ENCODE data around the gene KLF16.
"Not testable (repeated sequence)": the region's sequence is repeated elsewhere in the genome, so short reads cannot be mapped to it uniquely, and the experiment has no call there.

The KLF16 gene

DNA sequence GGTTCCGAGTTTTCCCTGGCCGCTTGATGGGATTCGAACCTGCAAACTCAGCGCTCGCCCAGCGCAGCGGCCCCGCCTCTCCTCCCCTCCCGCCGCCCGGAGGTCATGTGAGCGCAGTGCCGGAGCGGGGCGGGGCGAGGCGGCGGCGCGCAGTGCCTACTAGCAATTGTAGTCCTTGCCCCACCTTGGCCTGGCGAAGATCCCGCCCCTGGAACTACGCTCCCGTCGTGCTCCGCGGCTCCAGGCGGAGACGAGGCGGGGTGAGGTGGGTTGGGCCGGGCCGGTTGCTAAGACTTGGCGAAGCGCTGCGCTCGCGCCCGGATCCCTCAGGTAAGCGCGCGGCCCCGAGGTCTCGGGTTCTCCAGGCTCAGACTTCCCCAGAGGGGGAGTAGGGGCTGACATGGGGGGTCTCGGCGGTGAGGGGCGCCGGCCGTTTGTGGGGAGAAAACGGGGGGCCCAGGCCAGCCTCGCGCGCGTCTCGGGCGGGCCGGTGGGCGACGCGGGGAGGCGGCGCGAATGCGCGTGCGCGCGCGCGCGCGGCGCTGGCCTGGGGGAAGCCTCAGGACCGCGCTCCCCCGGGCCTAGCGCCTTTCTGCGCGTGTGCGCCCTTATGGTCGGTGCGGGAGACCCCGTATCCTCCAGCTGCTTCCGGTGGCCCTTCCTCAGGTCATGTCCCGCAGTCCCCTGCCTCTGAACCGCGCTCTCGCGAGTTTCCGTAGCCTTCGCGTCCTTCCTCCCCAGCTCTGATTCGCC is 41.9 kb upstream of the KLF16 start, which contains the start of the genes ADAT3 and SCAMP4:
Gene ADAT3, plus strand, starts transcription at position 290 of the 753 bp plus-strand sequence. CDS start 6,649 bp downstream, outside the sequence.
Gene SCAMP4, plus strand, starts transcription at position 290 of the 753 bp plus-strand sequence. CDS start 9,621 bp downstream, outside the sequence.
- H3K9me3 ChIP-seq (ENCODE audit: control insufficient read depth in 1 of 2, low read length in 2 of 2), result no peaks in the 10 kb centered on the region
- H3K36me3 ChIP-seq (ENCODE audit: control insufficient read depth in 1 of 2, insufficient read depth in 2 of 2, low read length in 2 of 2), result no peaks in the 10 kb centered on the region
- H3K9ac ChIP-seq (ENCODE audit: low read depth in 1 of 2, low read length in 2 of 2), result peak within 1 kb of the TSS; percentile 71 to 82
- H3K27me3 ChIP-seq (ENCODE audit: control insufficient read depth in 1 of 2, insufficient read depth in 2 of 2, low read length in 2 of 2), result no peaks in the 10 kb centered on the region
- H3K27ac ChIP-seq (ENCODE audit: low read depth, low read length), result peak within 1 kb of the TSS; percentile 80
- H3K4me1 ChIP-seq (ENCODE audit: control insufficient read depth in 1 of 2, insufficient read depth in 2 of 2, low read length in 2 of 2), result peaks cover 23 to 42% of the 10 kb centered on the region in 2 donors
- peak within 1 kb of the TSS; percentile 77 to 89 for H3K4me3 ChIP-seq (ENCODE audit: low read depth in 1 of 2, low read length in 2 of 2)

DNA sequence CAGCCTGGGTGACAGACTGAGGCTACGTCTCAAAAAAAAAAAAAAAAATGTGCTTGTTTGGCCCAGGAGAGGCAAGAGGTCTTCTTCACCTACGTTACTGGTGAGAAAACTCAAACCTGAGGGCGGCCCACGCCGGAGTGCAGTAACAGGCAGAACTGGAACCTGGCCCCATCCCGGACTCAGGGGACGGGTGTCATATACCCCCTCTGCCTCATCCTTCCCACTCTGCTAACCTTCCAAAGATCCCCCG is 41.4 kb upstream of the KLF16 start:
- no peaks in the 10 kb centered on the region for H3K36me3 ChIP-seq (ENCODE audit: control insufficient read depth in 1 of 2, insufficient read depth in 2 of 2, low read length in 2 of 2)
- H3K4me3 ChIP-seq (ENCODE audit: low read depth in 1 of 2, low read length in 2 of 2), result no peak overlapping the region
- H3K27ac ChIP-seq (ENCODE audit: low read depth, low read length), result peak overlapping the region; percentile 80
- H3K27me3 ChIP-seq (ENCODE audit: control insufficient read depth in 1 of 2, insufficient read depth in 2 of 2, low read length in 2 of 2), result no peaks in the 10 kb centered on the region
- peaks cover 19 to 41% of the 10 kb centered on the region in 2 donors for H3K4me1 ChIP-seq (ENCODE audit: control insufficient read depth in 1 of 2, insufficient read depth in 2 of 2, low read length in 2 of 2)
- H3K9ac ChIP-seq (ENCODE audit: low read depth in 1 of 2, low read length in 2 of 2), result peak overlapping the region in 1 of 2 donors; percentile 51
- no peaks in the 10 kb centered on the region for H3K9me3 ChIP-seq (ENCODE audit: control insufficient read depth in 1 of 2, low read length in 2 of 2)

DNA sequence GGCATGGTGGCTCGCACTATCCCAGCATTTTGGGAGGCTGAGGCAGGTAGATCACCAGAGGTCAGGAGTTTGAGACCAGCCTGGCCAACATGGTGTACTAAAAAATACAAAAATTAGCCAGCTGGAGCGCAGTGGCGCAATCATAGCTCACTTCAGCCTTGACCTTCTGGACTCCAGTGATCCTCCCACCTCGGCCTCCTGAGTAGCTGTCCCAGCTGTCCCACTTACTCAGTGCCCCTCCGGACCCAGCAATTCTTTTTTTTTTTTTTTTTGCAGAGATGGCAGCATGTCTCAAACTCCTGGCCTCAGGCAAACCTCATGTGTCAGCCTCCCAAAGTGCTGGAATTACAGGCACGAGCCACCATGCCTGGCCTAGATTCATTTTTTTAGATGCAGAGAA is 39.5 kb upstream of the KLF16 start:
- Histone ChIP-seq H3K27me3 (ENCODE audit: control insufficient read depth in 1 of 2, insufficient read depth in 2 of 2, low read length in 2 of 2) (no peaks in the 10 kb centered on the region), H3K9me3 (ENCODE audit: control insufficient read depth in 1 of 2, low read length in 2 of 2) (no peaks in the 10 kb centered on the region), H3K27ac (ENCODE audit: low read depth, low read length) (no peak overlapping the region), H3K4me1 (ENCODE audit: control insufficient read depth in 1 of 2, insufficient read depth in 2 of 2, low read length in 2 of 2) (peaks cover 11 to 25% of the 10 kb centered on the region in 2 donors), H3K36me3 (ENCODE audit: control insufficient read depth in 1 of 2, insufficient read depth in 2 of 2, low read length in 2 of 2) (no peaks in the 10 kb centered on the region), H3K9ac (ENCODE audit: low read depth in 1 of 2, low read length in 2 of 2) (no peak overlapping the region), H3K4me3 (ENCODE audit: low read depth in 1 of 2, low read length in 2 of 2) (no peak overlapping the region)

DNA sequence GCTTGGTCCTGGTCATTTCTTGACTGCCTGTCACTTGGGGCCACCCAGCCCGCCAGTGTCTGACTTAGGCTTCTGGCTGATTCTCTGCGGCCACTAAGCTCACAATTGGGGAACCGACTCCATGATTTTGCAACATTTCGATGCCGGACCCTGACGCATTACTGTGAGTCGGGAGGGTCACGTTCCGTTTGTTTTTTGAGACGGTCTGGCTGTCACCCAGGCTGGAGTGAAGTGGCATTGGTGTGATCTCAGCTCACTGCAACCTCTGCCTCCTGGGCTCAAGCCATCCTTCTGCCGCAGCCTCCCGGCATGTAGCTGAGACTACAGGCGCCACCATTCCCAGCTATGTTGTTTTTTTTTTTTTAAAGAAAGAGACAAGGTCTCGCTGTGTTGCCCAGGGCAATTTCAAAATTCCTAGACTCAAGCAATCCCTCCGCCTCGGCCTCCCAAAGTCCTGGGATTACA is 38.6 kb upstream of the KLF16 start:
- H3K27me3 ChIP-seq (ENCODE audit: control insufficient read depth in 1 of 2, insufficient read depth in 2 of 2, low read length in 2 of 2), result no peaks in the 10 kb centered on the region
- H3K36me3 ChIP-seq (ENCODE audit: control insufficient read depth in 1 of 2, insufficient read depth in 2 of 2, low read length in 2 of 2), result no peaks in the 10 kb centered on the region
- H3K27ac ChIP-seq (ENCODE audit: low read depth, low read length), result no peak overlapping the region
- no peaks in the 10 kb centered on the region for H3K9me3 ChIP-seq (ENCODE audit: control insufficient read depth in 1 of 2, low read length in 2 of 2)
- H3K4me3 ChIP-seq (ENCODE audit: low read depth in 1 of 2, low read length in 2 of 2), result no peak overlapping the region
- no peak overlapping the region for H3K9ac ChIP-seq (ENCODE audit: low read depth in 1 of 2, low read length in 2 of 2)
- peaks cover 8 to 19% of the 10 kb centered on the region in 2 donors for H3K4me1 ChIP-seq (ENCODE audit: control insufficient read depth in 1 of 2, insufficient read depth in 2 of 2, low read length in 2 of 2)

DNA sequence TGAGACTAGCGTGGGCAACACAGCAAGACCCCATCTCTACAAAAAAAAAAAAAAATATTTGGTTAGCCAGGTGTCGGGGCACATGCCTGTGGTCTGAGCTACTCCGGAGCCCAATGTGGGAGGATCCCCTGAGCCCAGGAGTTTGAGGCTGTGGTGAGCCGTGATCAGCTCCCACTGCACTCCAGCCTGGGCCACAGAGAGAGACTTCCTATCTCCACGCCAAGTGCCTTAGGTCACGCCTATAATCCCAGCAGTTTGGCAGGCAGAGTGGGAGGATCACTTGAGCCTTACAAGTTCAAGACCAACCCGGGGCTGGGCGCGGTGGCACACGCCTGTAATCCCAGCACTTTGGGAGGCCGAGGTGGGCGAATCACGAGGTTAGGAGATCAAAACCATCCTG is 33.1 kb upstream of the KLF16 start:
- Histone ChIP-seq H3K4me1 (ENCODE audit: control insufficient read depth in 1 of 2, insufficient read depth in 2 of 2, low read length in 2 of 2) (no peaks in the 10 kb centered on the region), H3K27ac (ENCODE audit: low read depth, low read length) (no peak overlapping the region), H3K4me3 (ENCODE audit: low read depth in 1 of 2, low read length in 2 of 2) (no peak overlapping the region), H3K36me3 (ENCODE audit: control insufficient read depth in 1 of 2, insufficient read depth in 2 of 2, low read length in 2 of 2) (no peaks in the 10 kb centered on the region), H3K27me3 (ENCODE audit: control insufficient read depth in 1 of 2, insufficient read depth in 2 of 2, low read length in 2 of 2) (no peaks in the 10 kb centered on the region), H3K9ac (ENCODE audit: low read depth in 1 of 2, low read length in 2 of 2) (no peak overlapping the region), H3K9me3 (ENCODE audit: control insufficient read depth in 1 of 2, low read length in 2 of 2) (no peaks in the 10 kb centered on the region)

DNA sequence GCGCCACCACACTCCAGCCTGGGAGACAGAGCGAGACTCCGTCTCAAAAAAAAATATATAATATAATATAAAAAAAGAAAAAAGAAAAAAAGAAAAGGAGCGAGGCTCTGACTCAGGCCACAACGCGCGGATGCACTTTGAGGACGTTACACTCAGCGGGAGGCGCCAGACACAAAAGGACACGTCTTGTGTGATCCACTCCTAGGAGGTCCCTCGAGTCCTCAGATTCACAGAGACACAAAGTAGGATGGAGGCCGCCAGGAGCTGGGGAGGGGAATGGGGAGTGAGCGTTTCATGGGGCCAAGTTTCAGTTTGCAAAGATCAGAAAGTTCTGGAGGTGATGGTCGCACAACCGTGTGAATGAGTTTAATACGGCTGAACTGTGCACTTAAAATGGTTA is 30.4 kb upstream of the KLF16 start:
- no peak overlapping the region for H3K9ac ChIP-seq (ENCODE audit: low read depth in 1 of 2, low read length in 2 of 2)
- H3K36me3 ChIP-seq (ENCODE audit: control insufficient read depth in 1 of 2, insufficient read depth in 2 of 2, low read length in 2 of 2), result no peaks in the 10 kb centered on the region
- no peak overlapping the region for H3K4me3 ChIP-seq (ENCODE audit: low read depth in 1 of 2, low read length in 2 of 2)
- no peak overlapping the region for H3K27ac ChIP-seq (ENCODE audit: low read depth, low read length)
- H3K27me3 ChIP-seq (ENCODE audit: control insufficient read depth in 1 of 2, insufficient read depth in 2 of 2, low read length in 2 of 2), result no peaks in the 10 kb centered on the region
- no peaks in the 10 kb centered on the region for H3K4me1 ChIP-seq (ENCODE audit: control insufficient read depth in 1 of 2, insufficient read depth in 2 of 2, low read length in 2 of 2)
- no peaks in the 10 kb centered on the region for H3K9me3 ChIP-seq (ENCODE audit: control insufficient read depth in 1 of 2, low read length in 2 of 2)

DNA sequence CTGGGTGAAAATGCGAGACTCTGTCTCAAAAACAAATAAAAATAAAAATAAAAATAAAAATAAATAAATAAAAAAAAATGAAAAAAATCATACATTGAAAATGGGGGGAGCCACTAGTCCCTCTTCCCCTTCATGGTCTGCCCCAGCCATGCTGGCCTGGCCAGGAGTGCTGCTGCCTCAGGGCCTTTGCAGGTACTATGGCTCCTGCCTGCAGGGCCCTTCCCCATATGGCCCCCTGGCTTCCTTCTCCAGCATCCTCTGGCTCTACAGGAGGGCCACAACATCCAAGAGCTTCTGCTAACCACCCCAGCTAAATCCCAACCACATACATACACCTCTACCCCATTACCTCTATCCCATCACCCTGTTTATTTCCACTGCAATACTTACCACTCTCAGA is 26.5 kb upstream of the KLF16 start:
- no peak overlapping the region for H3K4me3 ChIP-seq (ENCODE audit: low read depth in 1 of 2, low read length in 2 of 2)
- H3K4me1 ChIP-seq (ENCODE audit: control insufficient read depth in 1 of 2, insufficient read depth in 2 of 2, low read length in 2 of 2), result no peaks in the 10 kb centered on the region
- H3K36me3 ChIP-seq (ENCODE audit: control insufficient read depth in 1 of 2, insufficient read depth in 2 of 2, low read length in 2 of 2), result no peaks in the 10 kb centered on the region
- no peak overlapping the region for H3K27ac ChIP-seq (ENCODE audit: low read depth, low read length)
- no peaks in the 10 kb centered on the region for H3K9me3 ChIP-seq (ENCODE audit: control insufficient read depth in 1 of 2, low read length in 2 of 2)
- no peaks in the 10 kb centered on the region for H3K27me3 ChIP-seq (ENCODE audit: control insufficient read depth in 1 of 2, insufficient read depth in 2 of 2, low read length in 2 of 2)
- H3K9ac ChIP-seq (ENCODE audit: low read depth in 1 of 2, low read length in 2 of 2), result no peak overlapping the region

DNA sequence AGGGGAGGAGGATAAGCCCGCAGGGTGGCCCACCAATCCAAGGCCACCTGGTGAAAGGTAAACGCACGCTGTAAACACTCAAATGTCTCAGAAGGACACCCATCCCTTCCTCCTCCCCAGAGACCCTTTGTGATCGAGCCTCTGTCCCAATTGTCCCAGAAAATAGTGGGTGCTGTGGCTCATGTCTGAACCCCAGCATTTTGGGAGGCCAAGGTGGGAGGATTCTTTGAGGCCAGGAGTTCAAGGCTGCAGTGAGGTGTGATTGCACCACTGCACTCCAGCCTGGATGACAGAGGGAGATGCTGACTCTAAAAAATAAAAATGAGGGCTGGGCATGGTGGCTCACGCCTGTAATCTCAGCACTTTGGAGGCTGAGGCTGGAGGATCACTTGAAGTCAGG is 25.0 kb upstream of the KLF16 start:
- H3K36me3 ChIP-seq (ENCODE audit: control insufficient read depth in 1 of 2, insufficient read depth in 2 of 2, low read length in 2 of 2), result no peaks in the 10 kb centered on the region
- H3K4me3 ChIP-seq (ENCODE audit: low read depth in 1 of 2, low read length in 2 of 2), result no peak overlapping the region
- H3K9me3 ChIP-seq (ENCODE audit: control insufficient read depth in 1 of 2, low read length in 2 of 2), result no peaks in the 10 kb centered on the region
- H3K27me3 ChIP-seq (ENCODE audit: control insufficient read depth in 1 of 2, insufficient read depth in 2 of 2, low read length in 2 of 2), result no peaks in the 10 kb centered on the region
- no peak overlapping the region for H3K9ac ChIP-seq (ENCODE audit: low read depth in 1 of 2, low read length in 2 of 2)
- peaks cover 11 to 13% of the 10 kb centered on the region in 2 donors for H3K4me1 ChIP-seq (ENCODE audit: control insufficient read depth in 1 of 2, insufficient read depth in 2 of 2, low read length in 2 of 2)
- no peak overlapping the region for H3K27ac ChIP-seq (ENCODE audit: low read depth, low read length)

DNA sequence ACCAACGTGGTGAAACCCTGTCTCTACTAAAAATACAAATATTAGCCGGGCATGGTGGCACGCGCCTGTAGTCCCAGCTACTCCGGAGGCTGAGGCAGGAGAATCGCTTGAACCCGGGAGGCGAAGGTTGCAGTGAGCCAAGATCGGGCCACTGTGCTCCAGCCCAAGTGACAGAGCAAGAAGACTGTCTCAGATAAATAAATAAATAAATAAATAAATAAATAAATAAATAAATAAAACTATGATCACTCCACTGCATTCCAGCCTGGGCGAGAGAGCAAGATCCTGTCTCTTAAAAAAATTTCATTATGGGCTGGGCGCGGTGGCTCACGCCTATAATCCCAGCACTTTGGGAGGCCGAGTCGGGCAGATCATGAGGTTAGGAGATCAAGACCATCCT is 23.0 kb upstream of the KLF16 start:
- peaks cover 19 to 27% of the 10 kb centered on the region in 2 donors for H3K4me1 ChIP-seq (ENCODE audit: control insufficient read depth in 1 of 2, insufficient read depth in 2 of 2, low read length in 2 of 2)
- H3K9me3 ChIP-seq (ENCODE audit: control insufficient read depth in 1 of 2, low read length in 2 of 2); H3K9ac ChIP-seq (ENCODE audit: low read depth in 1 of 2, low read length in 2 of 2); H3K27ac ChIP-seq (ENCODE audit: low read depth, low read length); H3K27me3 ChIP-seq (ENCODE audit: control insufficient read depth in 1 of 2, insufficient read depth in 2 of 2, low read length in 2 of 2); H3K36me3 ChIP-seq (ENCODE audit: control insufficient read depth in 1 of 2, insufficient read depth in 2 of 2, low read length in 2 of 2); H3K4me3 ChIP-seq (ENCODE audit: low read depth in 1 of 2, low read length in 2 of 2): not testable (repeated sequence)

DNA sequence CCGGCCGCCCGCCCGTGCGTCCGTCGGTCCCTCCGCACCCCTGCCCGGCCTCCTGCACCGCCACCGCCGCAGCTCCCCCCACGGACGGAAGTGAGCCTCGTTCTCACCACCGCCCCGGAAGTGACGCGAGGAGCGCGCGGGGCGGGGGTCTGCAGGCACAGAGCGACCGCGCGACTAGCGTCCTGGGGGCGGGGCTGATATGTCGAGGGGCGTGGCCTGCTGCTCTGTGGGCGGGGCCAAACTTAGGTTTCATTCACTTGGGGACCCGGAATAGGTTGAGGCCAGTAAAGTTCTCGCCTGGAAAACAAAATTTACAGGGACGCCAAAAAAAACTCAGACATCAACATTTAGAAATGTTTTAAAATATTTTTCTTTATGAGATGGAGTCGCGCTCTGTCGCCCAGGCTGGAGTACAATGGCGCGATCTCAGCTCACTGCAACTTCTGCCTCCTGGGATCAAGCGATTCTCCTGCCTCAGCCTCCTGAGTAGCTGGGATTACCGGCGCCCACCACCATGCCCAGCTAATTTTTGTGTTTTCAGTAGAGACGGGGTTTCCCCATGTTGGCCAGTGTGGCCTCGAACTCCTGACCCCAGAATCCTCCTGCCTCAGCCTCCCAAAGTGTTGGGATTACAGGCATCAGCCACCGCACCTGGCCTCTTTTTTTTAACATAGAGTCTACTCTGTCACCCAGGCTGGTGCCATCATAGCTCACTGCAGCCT is 22.2 kb upstream of the KLF16 start, which contains the start of gene ABHD17A:
Gene ABHD17A, minus strand, starts transcription at position 99 of the 722 bp plus-strand sequence. CDS start 3,930 bp downstream, outside the sequence.
- H3K9ac ChIP-seq (ENCODE audit: low read depth in 1 of 2, low read length in 2 of 2), result peak within 1 kb of the TSS; percentile 77 to 97

More for the DNA sequence above, 22.2 kb upstream of the KLF16 start, which contains the start of gene ABHD17A:
- H3K36me3 ChIP-seq (ENCODE audit: control insufficient read depth in 1 of 2, insufficient read depth in 2 of 2, low read length in 2 of 2); H3K27me3 ChIP-seq (ENCODE audit: control insufficient read depth in 1 of 2, insufficient read depth in 2 of 2, low read length in 2 of 2); H3K9me3 ChIP-seq (ENCODE audit: control insufficient read depth in 1 of 2, low read length in 2 of 2): not testable (repeated sequence)
- peak within 1 kb of the TSS; percentile 72 for H3K27ac ChIP-seq (ENCODE audit: low read depth, low read length)
- H3K4me3 ChIP-seq (ENCODE audit: low read depth in 1 of 2, low read length in 2 of 2), result peak within 1 kb of the TSS; percentile 77 to 91
- peaks cover 19 to 27% of the 10 kb centered on the region in 2 donors for H3K4me1 ChIP-seq (ENCODE audit: control insufficient read depth in 1 of 2, insufficient read depth in 2 of 2, low read length in 2 of 2)

Measured in duodenal mucosa (tissue), 2 donors.